Esophagus mucosa (tissue), 1 donor: ENCODE measurements around the gene ATG16L1. TPM values are rescaled to one million over a fixed set of nuclear protein-coding genes. Genes with fewer than 3 reads are reported as not detected.
A peak's percentile ranks its signal among the peaks of the same experiment; 100 is the strongest.

Experiments
- ATAC-seq: fragments of 200-7000 bp; cut with Tn5 transposase; one replicate; pipeline ENCODE4 v1.9.1; 2020
- total RNA-seq: library from RNA; stranded (reverse); gene quantifications from one replicate; pipeline ENCODE4 v1.2.4, GENCODE V29; 2023
- donor health status: DM: yes; HTN: yes; CAD: no.

The ATG16L1 gene
- total RNA-seq, 1 donor from 2014 or later: 13.9 TPM

- ATAC-seq: no peak
Observed at GRCh38 chr2:233227346-233227978, 24.0 kb upstream of the ATG16L1 start.

DNA sequence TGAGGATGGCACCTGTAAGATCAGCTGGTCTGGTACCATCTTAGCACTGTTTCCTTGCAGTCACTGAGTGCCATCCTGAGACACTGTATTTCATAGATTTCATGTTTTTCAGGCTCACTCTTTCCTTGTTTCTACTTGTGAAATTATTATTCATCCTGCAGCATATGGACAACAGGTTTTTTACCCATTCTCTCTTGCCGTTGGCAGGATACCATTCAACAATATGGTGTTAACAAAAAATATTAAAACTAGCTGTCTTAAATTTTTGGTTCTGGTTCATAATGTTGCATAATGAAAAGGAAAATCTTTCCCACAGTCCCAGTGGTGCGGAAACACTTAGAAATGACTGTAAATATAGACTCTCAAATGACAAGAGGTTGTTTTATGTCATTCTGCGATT lies 23.1 kb upstream of the ATG16L1 start:
- ATAC-seq: no peak

DNA sequence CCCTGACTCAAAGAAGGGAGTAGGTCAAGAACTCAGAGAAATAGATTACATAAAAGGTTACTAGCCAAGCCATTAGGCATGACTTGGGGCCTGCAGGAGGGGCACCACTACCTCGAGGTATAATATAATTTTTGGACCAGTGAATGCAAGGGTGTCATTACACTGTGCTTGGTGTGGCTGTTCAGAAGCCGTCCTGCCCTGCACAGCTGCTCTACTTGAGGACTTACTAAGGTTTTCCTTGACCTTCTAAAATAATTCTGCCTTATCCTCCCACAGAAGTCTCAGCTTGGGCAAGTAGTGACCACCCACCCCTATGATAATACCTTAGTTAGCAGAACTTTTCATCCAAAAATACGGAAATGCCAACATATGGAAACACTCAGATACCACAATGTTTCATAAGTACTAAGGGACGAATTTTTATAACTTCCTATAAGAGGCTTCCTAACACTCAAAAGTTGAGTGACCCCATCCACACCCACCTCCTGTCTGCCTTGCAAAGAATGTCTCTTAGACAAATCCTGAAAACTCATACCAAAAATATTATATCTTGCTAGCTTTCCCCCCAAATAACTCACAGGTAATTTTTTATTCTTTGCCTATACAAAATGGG lies 17.7 kb upstream of the ATG16L1 start:
- ATAC-seq: no peak

- no peak for ATAC-seq
Observed at GRCh38 chr2:233234264-233234663, 17.2 kb upstream of the ATG16L1 start.

- no peak for ATAC-seq
Observed at GRCh38 chr2:233234996-233235395, 16.5 kb upstream of the ATG16L1 start.

GRCh38 chr2:233235977-233236376 lies 15.5 kb upstream of the ATG16L1 start:
- ATAC-seq: no peak

DNA sequence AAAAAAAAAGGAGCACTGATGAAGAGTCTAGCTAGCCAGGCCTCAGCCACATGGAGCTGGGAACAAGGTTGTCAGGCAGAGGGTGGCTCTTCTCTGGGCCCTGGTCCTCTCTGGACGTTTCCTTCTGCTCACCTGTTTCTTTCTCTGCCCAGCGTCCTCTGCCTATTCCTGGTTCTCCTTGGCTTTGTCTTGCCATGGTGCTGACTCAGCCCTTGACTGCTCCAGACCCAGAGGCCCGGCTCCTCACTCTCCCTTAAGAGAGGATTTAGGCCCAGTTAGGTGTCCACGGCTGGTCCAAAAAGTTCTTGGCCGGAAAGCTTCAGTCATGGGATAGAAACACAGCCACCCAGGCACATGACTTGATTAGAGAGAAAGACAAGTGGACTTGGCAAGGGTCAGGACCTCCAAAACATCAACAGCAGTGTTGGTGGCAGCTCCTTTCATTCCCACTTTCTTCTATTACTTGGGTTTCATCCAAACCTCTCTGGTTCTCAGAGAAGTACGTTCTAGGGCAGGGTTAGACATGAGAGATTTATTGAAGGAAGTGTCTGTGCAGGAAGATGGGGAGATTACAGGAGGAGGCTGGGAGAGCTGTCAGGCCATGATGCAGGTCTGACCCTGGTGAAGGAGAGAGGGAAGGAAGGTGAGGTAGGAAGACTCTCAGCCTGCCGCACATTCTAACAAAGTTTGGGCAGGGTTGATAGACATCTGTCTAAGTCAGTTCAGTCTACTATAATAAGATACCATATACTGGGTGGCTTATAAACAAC lies 14.5 kb upstream of the ATG16L1 start:
- no peak for ATAC-seq

DNA sequence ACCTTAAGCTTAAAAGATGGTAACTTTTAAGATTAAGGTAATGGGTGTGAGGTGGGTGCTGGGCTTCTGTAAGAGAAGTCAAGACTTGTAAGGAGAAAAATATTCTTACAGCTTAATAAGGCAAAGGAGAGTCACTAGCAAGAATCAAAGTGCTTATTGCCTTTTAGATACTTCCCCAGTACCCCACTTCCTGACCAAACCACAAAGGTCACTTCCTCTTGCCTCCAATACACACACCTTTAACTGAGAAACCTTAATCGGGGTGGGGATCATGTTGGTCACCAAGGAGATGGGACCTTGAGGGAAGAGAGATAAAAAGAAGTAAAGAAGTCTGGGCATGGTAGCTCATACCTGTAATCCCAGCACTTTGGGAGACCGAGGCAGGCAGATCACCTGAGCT lies 10.6 kb upstream of the ATG16L1 start:
- ATAC-seq: no peak

- peak; percentile 74 for ATAC-seq
Observed at GRCh38 chr2:233241803-233242202, 9.7 kb upstream of the ATG16L1 start.

GRCh38 chr2:233242231-233242927 lies 9.1 kb upstream of the ATG16L1 start:
- no peak for ATAC-seq

DNA sequence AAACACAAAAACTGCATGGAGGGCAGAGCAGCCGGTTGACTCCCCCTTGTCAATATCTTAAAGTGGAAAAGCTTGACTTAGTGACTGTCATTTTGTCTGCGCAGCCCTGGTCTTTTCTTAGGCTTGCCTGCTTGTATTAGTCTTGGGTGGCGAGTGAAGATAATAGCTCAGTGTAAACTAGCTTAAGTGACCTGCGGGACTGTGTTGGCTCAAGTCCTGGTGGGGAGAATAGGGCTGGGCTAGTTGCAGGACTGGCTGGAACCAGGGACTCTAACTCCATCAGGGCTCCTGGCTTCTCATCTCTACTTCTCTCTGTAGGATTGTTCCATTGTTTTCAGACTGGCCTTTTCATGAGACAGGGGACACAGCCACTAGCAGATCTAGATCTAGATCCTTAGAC lies 8.1 kb upstream of the ATG16L1 start:
- ATAC-seq: no peak

DNA sequence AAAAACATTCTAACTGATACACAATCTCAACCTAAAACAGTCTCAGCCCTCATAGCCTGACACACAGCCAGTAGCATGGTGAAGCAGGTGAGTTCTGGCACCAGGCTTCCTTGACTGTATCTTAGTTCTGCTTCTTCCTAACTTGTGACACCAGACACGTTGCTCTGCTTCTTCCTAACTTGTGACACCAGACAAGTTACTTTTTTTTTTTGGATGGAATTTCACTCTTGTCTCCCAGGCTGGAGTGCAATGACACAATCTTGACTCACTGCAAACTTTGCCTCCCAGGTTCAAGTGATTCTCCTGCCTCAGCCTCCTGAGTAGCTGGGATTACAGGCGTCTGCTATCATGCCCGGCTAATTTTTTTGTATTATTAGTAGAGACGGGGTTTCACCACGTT lies 6.7 kb upstream of the ATG16L1 start:
- ATAC-seq: peak; percentile 27

DNA sequence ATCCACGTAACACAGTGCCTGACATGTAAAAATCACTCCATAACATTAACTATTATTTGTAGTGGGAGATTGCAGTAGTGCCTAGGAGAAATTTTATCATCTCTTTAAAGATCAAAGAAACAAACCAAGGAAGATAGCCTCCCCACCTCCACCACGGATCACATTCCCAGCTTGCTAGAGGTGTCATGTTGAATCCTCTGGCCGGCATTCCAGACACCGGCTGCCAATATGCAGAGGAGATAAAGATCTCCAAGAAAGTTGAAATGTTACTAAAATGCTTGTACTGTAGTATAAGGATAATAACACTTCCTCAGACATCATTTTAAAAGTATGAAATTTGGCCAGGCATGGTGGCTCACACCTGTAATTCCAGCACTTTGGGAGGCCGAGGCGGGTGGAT lies 6.1 kb upstream of the ATG16L1 start:
- ATAC-seq: no peak

DNA sequence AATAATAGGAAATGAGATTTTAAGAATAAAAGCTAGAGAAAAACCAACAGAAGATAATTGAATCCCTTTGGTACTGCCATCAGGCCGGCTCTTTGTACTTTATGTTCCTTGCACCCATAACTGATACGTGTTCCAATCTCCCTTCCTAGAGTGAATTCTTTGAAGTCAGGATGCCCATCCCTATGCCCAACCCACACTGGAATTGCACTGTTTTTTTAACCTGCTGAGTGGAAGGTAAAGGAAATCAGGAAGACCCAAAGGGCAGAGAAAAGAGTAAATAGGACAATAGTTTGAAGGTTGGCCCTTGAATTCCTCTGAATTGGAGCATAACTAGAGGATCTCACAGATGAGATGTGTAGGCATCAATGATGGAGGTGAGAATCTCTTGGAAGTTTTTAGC lies 4.4 kb upstream of the ATG16L1 start:
- no peak for ATAC-seq

DNA sequence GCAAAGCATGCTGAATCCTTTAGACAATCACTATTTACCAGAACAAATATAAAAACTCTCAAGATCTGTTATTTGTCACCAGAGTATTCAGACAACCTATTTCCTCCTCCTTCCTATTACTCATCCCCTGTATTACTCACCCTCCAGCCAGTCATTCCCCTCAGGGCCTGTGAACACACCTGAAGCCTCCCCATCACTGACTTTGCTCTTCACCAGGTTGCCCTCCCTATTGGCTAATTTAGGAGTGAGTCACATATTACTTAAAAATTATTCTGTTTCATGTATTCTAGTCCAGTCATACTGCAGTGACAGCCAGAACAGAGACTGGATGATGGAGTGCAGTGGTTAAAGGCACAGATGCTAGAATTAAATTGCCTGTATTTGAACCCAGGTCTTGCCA lies 3.7 kb upstream of the ATG16L1 start:
- ATAC-seq: peak; percentile 92

DNA sequence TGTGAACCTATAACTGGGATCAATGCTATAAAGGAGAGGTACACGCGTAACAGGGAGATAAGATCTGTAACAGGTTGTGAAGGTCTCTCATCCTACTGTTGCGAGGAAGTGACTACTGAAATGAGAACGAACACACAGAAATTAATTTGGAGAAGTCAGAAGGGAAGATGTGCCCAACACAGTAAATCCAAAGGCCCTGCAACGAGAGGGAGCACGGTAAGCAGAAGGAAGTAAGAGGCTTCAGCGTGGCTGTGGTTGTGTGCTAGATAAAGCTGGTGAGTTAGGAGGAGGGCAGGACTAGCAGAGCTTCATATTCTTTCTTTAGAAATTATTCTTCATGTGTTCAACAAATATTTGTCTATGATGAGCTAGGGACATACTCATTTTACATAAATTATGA lies 2.5 kb upstream of the ATG16L1 start:
- ATAC-seq: no peak

GRCh38 chr2:233250568-233250967 lies 905 bp upstream of the ATG16L1 start:
- no peak for ATAC-seq

GRCh38 chr2:233250985-233251305 lies 528 bp upstream of the ATG16L1 start:
- peak; percentile 0 for ATAC-seq

- ATAC-seq: no peak
Observed at GRCh38 chr2:233252227-233252626, 754 bp downstream of the ATG16L1 start.

GRCh38 chr2:233255151-233255550 lies 3.7 kb downstream of the ATG16L1 start:
- no peak for ATAC-seq

DNA sequence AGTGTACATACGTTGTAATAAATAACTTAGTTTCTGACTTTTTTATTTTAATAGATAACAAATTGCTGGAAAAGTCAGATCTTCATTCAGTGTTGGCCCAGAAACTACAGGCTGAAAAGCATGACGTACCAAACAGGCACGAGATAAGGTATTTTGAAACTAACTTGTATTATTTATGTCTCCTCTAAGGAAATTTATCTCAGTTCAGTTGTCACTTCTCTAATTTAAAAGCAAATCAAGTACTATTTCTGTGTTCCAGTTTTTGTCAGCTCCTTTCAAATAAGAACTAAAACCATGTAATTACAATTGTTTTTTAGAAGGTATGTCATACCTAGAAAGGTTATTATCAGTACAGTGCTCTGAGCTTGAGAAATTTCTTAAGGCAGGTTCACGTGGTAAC lies 4.6 kb downstream of the ATG16L1 start:
- ATAC-seq: no peak

DNA sequence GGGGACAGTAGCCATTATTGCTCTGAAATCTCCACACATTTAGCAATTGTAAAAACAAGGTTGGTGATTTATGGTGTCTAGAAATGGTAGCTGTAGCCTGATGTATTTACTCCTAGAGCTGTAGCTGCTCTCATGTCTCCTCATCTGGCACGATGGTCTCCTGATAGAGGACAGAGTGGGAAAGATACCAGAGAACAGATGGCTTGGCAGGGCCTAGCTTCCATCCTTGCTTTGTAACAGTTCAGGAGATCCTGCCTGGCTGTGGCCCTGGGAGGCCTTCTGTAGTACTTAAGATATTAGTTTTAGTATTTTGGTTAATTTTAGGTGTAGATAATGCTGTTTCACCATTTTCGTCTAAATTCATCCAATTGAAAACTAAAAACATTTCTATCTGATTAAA lies 6.7 kb downstream of the ATG16L1 start:
- ATAC-seq: no peak

DNA sequence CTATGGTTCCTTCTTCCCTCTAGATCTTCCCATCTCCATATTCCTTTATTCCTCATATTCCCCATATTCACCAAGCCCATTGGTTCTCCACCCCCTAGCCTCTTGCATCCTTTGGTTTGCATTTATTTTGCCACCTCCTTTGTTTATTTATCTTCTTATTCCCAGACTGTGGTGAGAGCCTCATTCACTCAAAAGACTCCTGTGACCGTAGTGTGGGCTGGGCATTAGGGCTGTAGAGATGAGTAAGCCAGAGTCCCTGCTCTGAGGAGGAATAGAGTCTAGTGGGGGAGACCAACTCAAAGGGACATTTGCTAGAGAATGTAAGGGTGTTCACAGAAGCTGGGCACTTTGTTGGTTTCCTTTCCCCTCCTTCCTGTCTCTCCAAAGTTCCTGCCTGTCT lies 8.3 kb downstream of the ATG16L1 start:
- ATAC-seq: no peak

DNA sequence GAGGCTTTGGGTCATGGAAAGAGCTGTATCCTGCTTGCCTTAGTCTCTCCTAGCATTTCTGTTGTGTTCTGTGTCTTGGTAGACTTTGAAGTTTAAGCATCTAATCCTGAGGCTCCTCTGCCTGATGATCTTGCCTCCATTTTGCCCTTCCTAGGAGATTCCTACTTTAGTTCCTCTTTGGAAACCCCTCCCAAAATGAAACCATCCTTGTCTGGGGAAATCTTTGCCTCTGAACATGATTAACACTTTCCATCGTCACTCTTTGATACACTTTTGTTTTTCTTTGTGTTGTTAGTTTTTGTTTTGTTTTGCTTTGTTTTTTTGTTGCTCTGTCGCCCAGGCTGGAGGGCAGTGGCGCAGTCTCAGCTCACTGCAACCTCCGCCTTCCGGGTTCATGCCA lies 9.2 kb downstream of the ATG16L1 start:
- no peak for ATAC-seq
